Brain microvascular endothelial cell (primary cell): ENCODE data around the gene CEP72.
"Not testable (repeated sequence)": the region's sequence is repeated elsewhere in the genome, so short reads cannot be mapped to it uniquely, and the experiment has no call there.

ENCODE experiments used
- DNase-seq: peaks from one replicate; pipeline ENCODE4 v3.0.0-alpha.2; 2020
- H3K27ac ChIP-seq: fragments of 250-450 bp; sonication (Bioruptor Pico); 2 replicates; pipeline ENCODE4 v1.5.1; 2020; ENCODE audit warnings: mild to moderate bottlenecking, moderate library complexity
- H3K27me3 ChIP-seq: fragments of 250-450 bp; sonication (Bioruptor Pico); replicated peaks from 2 replicates; pipeline ENCODE4 v1.5.1; 2020; ENCODE audit warnings: mild to moderate bottlenecking
- H3K36me3 ChIP-seq: fragments of 250-450 bp; sonication (Bioruptor Pico); replicated peaks from 2 replicates; pipeline ENCODE4 v1.5.1; 2020; ENCODE audit warnings: mild to moderate bottlenecking
- H3K4me3 ChIP-seq: 2 replicates; pipeline ENCODE4 v1.5.1; 2011; ENCODE audit warnings: low read depth, mild to moderate bottlenecking, control low read depth, low read length, moderate library complexity
- CTCF ChIP-seq: IDR thresholded peaks from 2 replicates; pipeline ENCODE4 v1.5.1; 2011; ENCODE audit warnings: low read depth, mild to moderate bottlenecking, moderate library complexity, low read length, control low read depth, inconsistent platforms; ENCODE audit errors: missing control alignments
- in situ Hi-C: cut with HindIII; loops from 2 replicates; pipeline ENCODE4 v1.10.0; 2017; ENCODE audit warnings: low sequenced_read_pairs, low pct_ligation_motif_present

The CEP72 gene

GRCh38 chr5:675871-676698, 63.9 kb downstream of the CEP72 start:
- H3K36me3 ChIP-seq, result no peaks in the 10 kb centered on the region
- in situ Hi-C loops, result no loop called here
- no peak for TF ChIP-seq CTCF
- H3K4me3 ChIP-seq, result no peak overlapping the region
- H3K27me3 ChIP-seq, result peaks cover 6% of the 10 kb centered on the region
- no peak overlapping the region for H3K27ac ChIP-seq
- no peak for DNase-seq

GRCh38 chr5:676699-677076, 64.5 kb downstream of the CEP72 start:
- Histone ChIP-seq H3K27ac (no peak overlapping the region), H3K4me3 (no peak overlapping the region), H3K36me3 (no peaks in the 10 kb centered on the region), H3K27me3 (peaks cover 6% of the 10 kb centered on the region)
- DNase-seq, result no peak
- in situ Hi-C loops, result no loop called here
- no peak for TF ChIP-seq CTCF

- Histone ChIP-seq H3K27ac (no peak overlapping the region), H3K4me3 (no peak overlapping the region), H3K27me3 (peaks cover 6% of the 10 kb centered on the region), H3K36me3 (no peaks in the 10 kb centered on the region)
- in situ Hi-C loops, result no loop called here
- no peak for DNase-seq
- no peak for TF ChIP-seq CTCF
Measured at GRCh38 chr5:677131-678101, 65.3 kb downstream of the CEP72 start.

GRCh38 chr5:678521-678920, 66.4 kb downstream of the CEP72 start:
- DNase-seq, H3K27me3 ChIP-seq, H3K36me3 ChIP-seq, in situ Hi-C loops, H3K4me3 ChIP-seq, H3K27ac ChIP-seq: not testable (repeated sequence)

GRCh38 chr5:679166-679895, 67.2 kb downstream of the CEP72 start:
- H3K27ac ChIP-seq, in situ Hi-C loops, DNase-seq, H3K4me3 ChIP-seq, H3K36me3 ChIP-seq, H3K27me3 ChIP-seq: not testable (repeated sequence)

GRCh38 chr5:680118-680795, 68.1 kb downstream of the CEP72 start:
- in situ Hi-C loops, H3K27me3 ChIP-seq, DNase-seq, H3K27ac ChIP-seq, H3K36me3 ChIP-seq, H3K4me3 ChIP-seq: not testable (repeated sequence)

GRCh38 chr5:680836-681235, 68.7 kb downstream of the CEP72 start:
- H3K36me3 ChIP-seq, in situ Hi-C loops, H3K27me3 ChIP-seq, H3K4me3 ChIP-seq, DNase-seq, H3K27ac ChIP-seq: not testable (repeated sequence)

GRCh38 chr5:681317-682191, 69.4 kb downstream of the CEP72 start:
- H3K36me3 ChIP-seq, H3K27me3 ChIP-seq, DNase-seq, in situ Hi-C loops, H3K4me3 ChIP-seq, H3K27ac ChIP-seq: not testable (repeated sequence)

- in situ Hi-C loops, H3K4me3 ChIP-seq, DNase-seq, H3K27me3 ChIP-seq, H3K27ac ChIP-seq, H3K36me3 ChIP-seq: not testable (repeated sequence)
Measured at GRCh38 chr5:682216-682615, 70.1 kb downstream of the CEP72 start.
